ENCODE results near the gene MTG1. TPM values are rescaled to one million over a fixed set of nuclear protein-coding genes. Genes with fewer than 3 reads are reported as not detected.
A peak's percentile ranks its signal among the peaks of the same experiment; 100 is the strongest.
"Not testable (repeated sequence)": the region's sequence is repeated elsewhere in the genome, so short reads cannot be mapped to it uniquely, and the experiment has no call there.

MTG1 gene
- total RNA-seq, 2 donors from 2014 or later = 9.9 to 15.1 TPM

DNA sequence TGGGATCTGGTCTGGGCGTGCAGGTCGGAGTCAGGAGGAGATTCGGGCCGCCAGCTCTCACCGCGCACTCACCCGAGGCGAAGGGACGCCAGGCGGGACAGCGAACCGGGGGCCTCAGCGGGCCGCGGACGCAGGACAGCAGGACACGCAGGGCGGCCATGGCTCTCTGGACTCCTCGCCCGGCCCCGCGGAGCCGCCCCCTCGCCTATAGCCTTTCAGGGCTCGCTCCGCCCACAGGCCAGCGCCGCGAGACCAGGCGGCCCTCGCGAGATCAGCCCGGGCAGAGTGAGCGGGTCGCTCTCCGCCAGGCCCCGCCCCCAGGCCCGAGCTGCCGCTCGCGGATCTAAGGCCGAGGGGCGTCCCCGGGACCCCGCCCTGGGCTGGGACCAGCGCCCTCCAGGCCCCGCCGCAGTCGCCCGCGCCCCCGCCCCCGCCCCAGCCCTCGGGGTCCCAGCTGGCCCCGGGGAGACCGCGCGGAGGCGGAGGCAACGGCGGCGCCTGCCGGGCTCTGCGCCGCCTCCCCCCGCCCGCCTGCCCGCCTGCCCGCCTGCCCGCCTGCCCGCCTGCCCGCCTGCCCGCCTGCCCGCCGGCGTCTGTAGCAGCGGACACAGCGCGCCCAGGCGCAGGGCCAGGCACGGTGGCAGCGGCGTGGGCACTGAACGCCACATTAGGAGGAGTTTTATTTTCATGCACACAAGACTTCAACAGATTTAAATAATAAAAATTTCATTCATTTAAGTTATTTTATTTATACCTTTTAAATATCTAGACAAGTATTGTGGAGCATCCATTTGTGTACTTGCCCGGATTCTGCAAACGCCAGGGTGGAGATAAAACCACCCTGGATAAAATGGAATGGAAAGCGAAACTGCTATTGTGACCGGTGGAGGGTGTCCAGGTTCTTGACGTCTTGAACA is 20.5 kb upstream of the MTG1 start, which contains the start of gene ECHS1:
Gene ECHS1 (minus strand): TSS at position 181 of the 917 bp plus-strand sequence. CDS start 21 bp downstream, at position 160.
- peaks cover 0 to 23% of the 10 kb centered on the region in 2 donors for H3K4me1 ChIP-seq

DNA sequence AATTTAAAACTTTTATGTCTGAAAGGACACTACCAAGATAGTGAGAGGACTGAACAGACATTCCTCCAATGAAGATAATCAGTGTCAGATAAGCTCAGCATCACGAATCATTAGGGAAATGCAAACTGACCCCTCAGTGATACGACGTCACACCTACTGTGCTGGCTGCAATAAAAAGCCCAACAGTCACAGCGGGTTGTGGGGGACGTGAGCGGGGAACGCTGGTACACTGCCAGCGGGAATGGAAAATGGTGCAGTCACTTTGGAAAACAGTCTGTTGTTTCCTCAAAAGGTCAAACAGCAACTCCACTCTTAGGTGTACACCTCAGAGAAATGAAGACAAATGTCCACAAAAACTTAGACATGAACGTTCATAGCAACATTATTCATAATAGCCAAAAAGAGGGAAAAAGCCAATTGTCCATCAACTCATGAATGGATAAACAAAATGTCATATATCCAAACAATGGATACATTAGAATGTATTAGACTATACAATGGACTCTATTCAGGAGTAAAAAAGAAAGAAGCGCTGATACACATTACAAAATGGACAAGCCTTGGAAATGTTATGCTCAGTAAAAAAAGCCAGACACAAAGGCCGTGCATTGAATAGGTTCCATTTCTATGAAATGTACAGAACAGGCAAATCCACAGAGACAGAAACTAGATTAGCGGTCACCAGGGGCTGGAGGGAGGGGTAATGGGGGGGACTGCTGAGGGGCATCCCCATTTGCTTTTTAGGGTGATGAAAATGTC is 18.4 kb upstream of the MTG1 start:
- H3K27me3 ChIP-seq = no peaks in the 10 kb centered on the region
- DNase-seq (ENCODE audit: low spot score) = no peak
- H3K36me3 ChIP-seq = peaks cover 3% of the 10 kb centered on the region
- TF ChIP-seq, protein P1, sequence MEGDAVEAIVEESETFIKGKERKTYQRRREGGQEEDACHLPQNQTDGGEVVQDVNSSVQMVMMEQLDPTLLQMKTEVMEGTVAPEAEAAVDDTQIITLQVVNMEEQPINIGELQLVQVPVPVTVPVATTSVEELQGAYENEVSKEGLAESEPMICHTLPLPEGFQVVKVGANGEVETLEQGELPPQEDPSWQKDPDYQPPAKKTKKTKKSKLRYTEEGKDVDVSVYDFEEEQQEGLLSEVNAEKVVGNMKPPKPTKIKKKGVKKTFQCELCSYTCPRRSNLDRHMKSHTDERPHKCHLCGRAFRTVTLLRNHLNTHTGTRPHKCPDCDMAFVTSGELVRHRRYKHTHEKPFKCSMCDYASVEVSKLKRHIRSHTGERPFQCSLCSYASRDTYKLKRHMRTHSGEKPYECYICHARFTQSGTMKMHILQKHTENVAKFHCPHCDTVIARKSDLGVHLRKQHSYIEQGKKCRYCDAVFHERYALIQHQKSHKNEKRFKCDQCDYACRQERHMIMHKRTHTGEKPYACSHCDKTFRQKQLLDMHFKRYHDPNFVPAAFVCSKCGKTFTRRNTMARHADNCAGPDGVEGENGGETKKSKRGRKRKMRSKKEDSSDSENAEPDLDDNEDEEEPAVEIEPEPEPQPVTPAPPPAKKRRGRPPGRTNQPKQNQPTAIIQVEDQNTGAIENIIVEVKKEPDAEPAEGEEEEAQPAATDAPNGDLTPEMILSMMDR (IDR thresholded peaks at IDR 0.05) = no peak
- no peaks in the 10 kb centered on the region for H3K9me3 ChIP-seq
- no peak overlapping the region for H3K27ac ChIP-seq
- no peak overlapping the region for H3K4me3 ChIP-seq
- H3K4me1 ChIP-seq = peaks cover 0 to 32% of the 10 kb centered on the region in 2 donors

More for the DNA sequence above, 20.5 kb upstream of the MTG1 start, which contains the start of gene ECHS1:
- peaks cover 24% of the 10 kb centered on the region for H3K36me3 ChIP-seq
- TF ChIP-seq, protein P1 (IDR thresholded peaks at IDR 0.05) = no peak
- peak within 1 kb of the TSS; percentile 89 to 96 for H3K4me3 ChIP-seq
- peak; percentile 93 for DNase-seq (ENCODE audit: low spot score)
- peak within 1 kb of the TSS; percentile 76 to 87 for H3K27ac ChIP-seq
- H3K9me3 ChIP-seq = no peaks in the 10 kb centered on the region
- no peaks in the 10 kb centered on the region for H3K27me3 ChIP-seq

DNA sequence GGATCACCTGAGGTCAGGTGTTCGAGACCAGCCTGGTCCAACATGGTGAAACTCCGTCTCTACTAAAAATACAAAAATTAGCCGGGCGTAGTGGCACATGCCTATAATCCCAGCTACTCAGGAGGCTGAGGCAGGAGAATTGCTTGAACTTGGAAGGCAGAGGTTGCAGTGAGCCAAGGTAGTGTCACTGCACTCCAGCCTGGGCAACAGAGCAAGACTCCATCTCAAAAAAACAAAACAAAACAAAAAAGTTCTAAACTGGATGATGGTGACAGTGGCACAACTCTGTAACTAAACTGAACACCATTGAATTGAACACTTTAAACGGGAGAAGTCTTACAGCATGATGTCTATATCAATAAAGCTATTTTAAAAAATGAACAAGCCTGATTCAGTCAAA is 17.8 kb upstream of the MTG1 start:
- DNase-seq (ENCODE audit: low spot score); H3K4me3 ChIP-seq; H3K9me3 ChIP-seq; H3K27me3 ChIP-seq; H3K36me3 ChIP-seq; H3K27ac ChIP-seq: not testable (repeated sequence)
- peaks cover 0 to 32% of the 10 kb centered on the region in 2 donors for H3K4me1 ChIP-seq

DNA sequence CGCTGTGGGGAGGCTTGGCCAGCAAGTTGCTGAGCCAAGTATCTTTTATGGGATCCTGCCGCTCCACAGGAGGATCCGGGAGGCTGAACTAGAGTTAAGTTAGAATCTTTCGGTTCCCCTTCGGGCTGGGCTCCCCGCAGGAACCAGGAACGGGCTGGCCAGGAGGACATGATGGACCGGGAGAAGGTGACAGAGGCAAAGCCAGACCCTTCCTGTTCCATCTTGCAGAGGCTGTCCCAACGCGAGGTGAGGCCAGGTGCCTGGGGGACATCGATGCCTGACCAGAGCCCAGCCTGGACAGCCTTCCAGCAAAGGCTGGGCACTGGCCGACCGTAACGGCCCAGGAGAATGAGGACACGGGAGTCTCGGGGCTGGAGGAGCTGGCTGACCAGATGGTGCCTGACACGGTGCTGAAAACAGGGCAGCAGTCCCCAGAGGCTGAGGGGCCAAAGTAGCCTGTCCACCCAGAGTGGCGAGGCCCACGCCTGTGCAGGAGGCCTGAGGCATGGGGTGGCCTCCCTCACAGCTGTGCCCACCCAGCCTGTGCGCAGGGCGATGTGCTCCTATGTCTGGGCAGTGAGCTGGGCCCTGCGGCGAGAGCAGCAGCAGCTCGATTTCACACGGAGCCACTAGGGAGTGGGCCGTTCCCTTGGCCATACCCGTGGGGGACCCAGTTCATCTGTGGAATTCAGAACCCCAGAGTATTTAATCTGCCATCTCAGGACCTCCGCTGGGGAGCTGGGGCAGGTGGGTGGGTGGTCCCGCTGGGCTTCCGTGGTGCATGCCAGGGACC is 16.7 kb upstream of the MTG1 start:
- Histone ChIP-seq H3K4me3 (no peak overlapping the region), H3K9me3 (no peaks in the 10 kb centered on the region), H3K4me1 (peaks cover 0 to 27% of the 10 kb centered on the region in 2 donors), H3K27me3 (no peaks in the 10 kb centered on the region), H3K27ac (no peak overlapping the region), H3K36me3 (no peaks in the 10 kb centered on the region)
- TF ChIP-seq, protein P1 (IDR thresholded peaks at IDR 0.05) = no peak
- DNase-seq (ENCODE audit: low spot score) = no peak

DNA sequence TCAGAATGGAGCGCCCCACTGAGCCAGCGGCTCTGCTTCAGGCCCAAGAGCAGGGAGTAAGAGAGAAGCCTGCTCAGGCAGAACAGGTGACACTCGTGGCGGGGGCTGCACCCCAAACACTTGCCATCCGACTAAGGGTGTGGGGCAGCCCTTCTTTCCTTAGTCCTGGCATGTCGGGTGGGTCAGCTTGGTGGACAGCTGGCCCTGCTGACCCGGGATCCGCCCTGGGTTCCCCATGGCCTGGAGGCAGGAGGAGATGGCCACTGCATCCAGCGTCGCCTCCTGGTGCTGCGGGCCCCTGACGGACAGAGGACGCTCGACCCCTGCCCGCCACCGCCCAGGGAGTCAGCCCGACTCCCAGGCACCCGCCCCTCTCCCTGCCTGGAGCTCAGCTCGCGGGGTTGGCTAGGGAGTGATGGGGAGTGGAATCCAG is 16.1 kb upstream of the MTG1 start:
- H3K4me3 ChIP-seq = peak overlapping the region; percentile 80 to 92
- peaks cover 0 to 23% of the 10 kb centered on the region in 2 donors for H3K4me1 ChIP-seq
- H3K9me3 ChIP-seq = no peaks in the 10 kb centered on the region
- TF ChIP-seq, protein P1 (IDR thresholded peaks at IDR 0.05) = no peak
- H3K27me3 ChIP-seq = no peaks in the 10 kb centered on the region
- no peak for DNase-seq (ENCODE audit: low spot score)
- H3K27ac ChIP-seq = peak overlapping the region; percentile 76 to 79
- H3K36me3 ChIP-seq = no peaks in the 10 kb centered on the region
